HepG2 (cell line): ENCODE data around the gene ACOT4. TPM values are rescaled to one million over a fixed set of nuclear protein-coding genes. Genes with fewer than 3 reads are reported as not detected.

Experiments used
- AGO1 ChIP-seq: fragments of 200-400 bp; formaldehyde crosslinking; IDR thresholded peaks from 2 replicates; pipeline ENCODE4 v1.6.1; 2017; ENCODE audit warnings: mild to moderate bottlenecking, low read depth, low read length, moderate library complexity; ENCODE audit not compliant: poor library complexity, severe bottlenecking
- ATRX ChIP-seq: sonication (generic); formaldehyde crosslinking; IDR thresholded peaks from 2 replicates; pipeline ENCODE4 v1.4.0; 2020; ENCODE audit warnings: missing genetic modification reagents, borderline replicate concordance
- GFI1 ChIP-seq: sonication (generic); formaldehyde crosslinking; IDR thresholded peaks from 2 replicates; pipeline ENCODE4 v1.5.0; 2020; ENCODE audit warnings: missing genetic modification reagents, mild to moderate bottlenecking, borderline replicate concordance
- HDAC2 ChIP-seq: sonication (generic); formaldehyde crosslinking; IDR thresholded peaks from 2 replicates; pipeline ENCODE4 v1.4.0; 2020; ENCODE audit warnings: missing genetic modification reagents
- LCORL ChIP-seq, 2 experiments: fragments of 450-650 bp in 1 of 2; sonication (generic) in 1 of 2; formaldehyde crosslinking in 1 of 2; IDR thresholded peaks; 2 replicates each; pipeline versions ENCODE4 v1.5.0 to v1.6.1; 2017 to 2020; ENCODE audit warnings: antibody characterized with exemption in 1 of 2, missing genetic modification reagents in 1 of 2
- MTA3 ChIP-seq: sonication (generic); formaldehyde crosslinking; IDR thresholded peaks from 2 replicates; pipeline ENCODE4 v1.4.0; 2020; ENCODE audit warnings: missing genetic modification reagents
- SAP130 ChIP-seq: IDR thresholded peaks from 2 replicates; pipeline ENCODE4 v1.6.1; 2016; ENCODE audit warnings: low read depth
- SKI ChIP-seq: fragments of 450-650 bp; IDR thresholded peaks from one replicate; pipeline ENCODE4 v1.6.1; 2018; ENCODE audit warnings: mild to moderate bottlenecking; ENCODE audit not compliant: partially characterized antibody
- ZMAT3 ChIP-seq: sonication (generic); formaldehyde crosslinking; conservative IDR thresholded peaks from 2 replicates; pipeline ENCODE4 v1.7.0; 2021; ENCODE audit warnings: missing genetic modification reagents
- ZNF264 ChIP-seq: sonication (generic); formaldehyde crosslinking; IDR thresholded peaks from 2 replicates; pipeline ENCODE4 v1.4.0; 2020; ENCODE audit warnings: missing genetic modification reagents
- polyA plus RNA-seq, 8 experiments: library from polyadenylated mRNA; depleted of rRNA in 3 of 8; stranded (reverse) in 7 of 8; unstranded in 1 of 8; fragments of >200 nt; fragmentation: Illumina TruSeq in 4 of 8; extraction: Trizol in 4 of 8; gene quantifications; 2 replicates each; pipeline versions ENCODE4 v1.2.1 to v1.2.3, GENCODE V29; 2011 to 2016; ENCODE audit warnings: low read depth in 4 of 8, missing spikeins in 1 of 8, mixed read lengths in 1 of 8; ENCODE audit not compliant: insufficient read depth in 1 of 8
- total RNA-seq, 5 experiments: library from RNA; depleted of rRNA; stranded (reverse); fragments of >200 nt; fragmentation: Illumina TruSeq; extraction: Trizol; gene quantifications; 2 replicates each; pipeline ENCODE4 v1.2.3, GENCODE V29; 2016; ENCODE audit warnings: low read depth in 1 of 5
- TF ChIP-seq, protein P1 (sequence below): IDR thresholded peaks from 2 replicates; pipeline ENCODE4 v1.6.1; 2018; ENCODE audit warnings: missing genetic modification reagents
- TF ChIP-seq, protein P2 (sequence below): sonication (generic); formaldehyde crosslinking; IDR thresholded peaks from 2 replicates; pipeline ENCODE4 v1.5.1; 2020; ENCODE audit warnings: missing genetic modification reagents, mild to moderate bottlenecking, borderline replicate concordance
- TF ChIP-seq, protein P3 (sequence below): IDR thresholded peaks from 2 replicates; pipeline ENCODE4 v1.6.1; 2016; ENCODE audit warnings: low read depth
- TF ChIP-seq, protein P4 (sequence below): sonication (generic); formaldehyde crosslinking; IDR thresholded peaks from 2 replicates; pipeline ENCODE4 v1.4.0; 2020; ENCODE audit warnings: missing genetic modification reagents
- TF ChIP-seq, protein P5 (sequence below): sonication (generic); formaldehyde crosslinking; IDR thresholded peaks from 2 replicates; pipeline ENCODE4 v1.4.0; 2020; ENCODE audit warnings: missing genetic modification reagents
- TF ChIP-seq, protein P6 (sequence below): sonication (generic); formaldehyde crosslinking; IDR thresholded peaks from 2 replicates; pipeline ENCODE4 v1.4.0; 2020; ENCODE audit warnings: mild to moderate bottlenecking, missing genetic modification reagents
- TF ChIP-seq, protein P7 (sequence below): sonication (generic); formaldehyde crosslinking; IDR thresholded peaks from 2 replicates; pipeline ENCODE4 v1.4.0; 2020; ENCODE audit warnings: missing genetic modification reagents

ACOT4 gene
- total and polyA plus RNA-seq, 2 of the 13 experiments (the other 11 are each of a cell fraction or from before 2014, with no cell fraction given) = 0.04 to 0.05 TPM

DNA sequence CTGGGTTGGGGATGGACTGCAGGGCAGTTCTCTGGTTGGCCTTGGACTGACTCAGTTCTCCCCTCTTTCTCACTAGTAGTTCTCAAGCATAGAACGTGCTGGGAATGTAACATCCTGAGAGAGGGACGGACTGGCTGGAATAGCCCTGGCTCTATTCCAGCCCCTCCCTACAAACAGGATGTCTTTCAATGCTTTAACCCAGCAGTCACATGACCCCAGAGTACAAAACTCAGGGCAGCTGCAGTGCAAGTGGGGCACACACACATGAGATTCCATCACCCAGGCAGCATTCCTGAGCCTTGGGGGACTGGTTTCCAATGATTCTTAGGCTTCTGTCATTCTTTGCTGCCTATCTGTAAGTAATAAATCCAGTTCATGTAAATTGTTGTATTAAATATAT lies 19.0 kb downstream of the ACOT4 start (continued):
- TF ChIP-seq HDAC2 (CRISPR knock-in tag) (peak; percentile 64; the same call in 1 of the 2 replicates), LCORL (IDR thresholded peaks at IDR 0.05) (no peak), LCORL (CRISPR knock-in tag; IDR thresholded peaks at IDR 0.05) (no peak), SAP130 (CRISPR knock-in tag) (peak; percentile 84), MTA3 (CRISPR knock-in tag) (no peak), ZMAT3 (CRISPR knock-in tag) (no peak), ATRX (CRISPR knock-in tag) (no peak), ZNF264 (CRISPR knock-in tag) (no peak), GFI1 (no peak), AGO1 (no peak), SKI (no peak)
- TF ChIP-seq, protein P1, sequence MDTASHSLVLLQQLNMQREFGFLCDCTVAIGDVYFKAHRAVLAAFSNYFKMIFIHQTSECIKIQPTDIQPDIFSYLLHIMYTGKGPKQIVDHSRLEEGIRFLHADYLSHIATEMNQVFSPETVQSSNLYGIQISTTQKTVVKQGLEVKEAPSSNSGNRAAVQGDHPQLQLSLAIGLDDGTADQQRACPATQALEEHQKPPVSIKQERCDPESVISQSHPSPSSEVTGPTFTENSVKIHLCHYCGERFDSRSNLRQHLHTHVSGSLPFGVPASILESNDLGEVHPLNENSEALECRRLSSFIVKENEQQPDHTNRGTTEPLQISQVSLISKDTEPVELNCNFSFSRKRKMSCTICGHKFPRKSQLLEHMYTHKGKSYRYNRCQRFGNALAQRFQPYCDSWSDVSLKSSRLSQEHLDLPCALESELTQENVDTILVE (CRISPR knock-in tag) = 0 out of 2 replicates have a peak, but pooled peaks have one; percentile 39
- TF ChIP-seq, protein P2, sequence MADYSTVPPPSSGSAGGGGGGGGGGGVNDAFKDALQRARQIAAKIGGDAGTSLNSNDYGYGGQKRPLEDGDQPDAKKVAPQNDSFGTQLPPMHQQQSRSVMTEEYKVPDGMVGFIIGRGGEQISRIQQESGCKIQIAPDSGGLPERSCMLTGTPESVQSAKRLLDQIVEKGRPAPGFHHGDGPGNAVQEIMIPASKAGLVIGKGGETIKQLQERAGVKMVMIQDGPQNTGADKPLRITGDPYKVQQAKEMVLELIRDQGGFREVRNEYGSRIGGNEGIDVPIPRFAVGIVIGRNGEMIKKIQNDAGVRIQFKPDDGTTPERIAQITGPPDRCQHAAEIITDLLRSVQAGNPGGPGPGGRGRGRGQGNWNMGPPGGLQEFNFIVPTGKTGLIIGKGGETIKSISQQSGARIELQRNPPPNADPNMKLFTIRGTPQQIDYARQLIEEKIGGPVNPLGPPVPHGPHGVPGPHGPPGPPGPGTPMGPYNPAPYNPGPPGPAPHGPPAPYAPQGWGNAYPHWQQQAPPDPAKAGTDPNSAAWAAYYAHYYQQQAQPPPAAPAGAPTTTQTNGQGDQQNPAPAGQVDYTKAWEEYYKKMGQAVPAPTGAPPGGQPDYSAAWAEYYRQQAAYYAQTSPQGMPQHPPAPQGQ (CRISPR knock-in tag) = no peak
- TF ChIP-seq, protein P3, sequence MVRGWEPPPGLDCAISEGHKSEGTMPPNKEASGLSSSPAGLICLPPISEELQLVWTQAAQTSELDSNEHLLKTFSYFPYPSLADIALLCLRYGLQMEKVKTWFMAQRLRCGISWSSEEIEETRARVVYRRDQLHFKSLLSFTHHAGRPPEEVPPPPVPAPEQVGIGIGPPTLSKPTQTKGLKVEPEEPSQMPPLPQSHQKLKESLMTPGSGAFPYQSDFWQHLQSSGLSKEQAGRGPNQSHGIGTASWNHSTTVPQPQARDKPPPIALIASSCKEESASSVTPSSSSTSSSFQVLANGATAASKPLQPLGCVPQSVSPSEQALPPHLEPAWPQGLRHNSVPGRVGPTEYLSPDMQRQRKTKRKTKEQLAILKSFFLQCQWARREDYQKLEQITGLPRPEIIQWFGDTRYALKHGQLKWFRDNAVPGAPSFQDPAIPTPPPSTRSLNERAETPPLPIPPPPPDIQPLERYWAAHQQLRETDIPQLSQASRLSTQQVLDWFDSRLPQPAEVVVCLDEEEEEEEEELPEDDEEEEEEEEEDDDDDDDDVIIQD (CRISPR knock-in tag) = peak; percentile 84
- TF ChIP-seq, protein P4, sequence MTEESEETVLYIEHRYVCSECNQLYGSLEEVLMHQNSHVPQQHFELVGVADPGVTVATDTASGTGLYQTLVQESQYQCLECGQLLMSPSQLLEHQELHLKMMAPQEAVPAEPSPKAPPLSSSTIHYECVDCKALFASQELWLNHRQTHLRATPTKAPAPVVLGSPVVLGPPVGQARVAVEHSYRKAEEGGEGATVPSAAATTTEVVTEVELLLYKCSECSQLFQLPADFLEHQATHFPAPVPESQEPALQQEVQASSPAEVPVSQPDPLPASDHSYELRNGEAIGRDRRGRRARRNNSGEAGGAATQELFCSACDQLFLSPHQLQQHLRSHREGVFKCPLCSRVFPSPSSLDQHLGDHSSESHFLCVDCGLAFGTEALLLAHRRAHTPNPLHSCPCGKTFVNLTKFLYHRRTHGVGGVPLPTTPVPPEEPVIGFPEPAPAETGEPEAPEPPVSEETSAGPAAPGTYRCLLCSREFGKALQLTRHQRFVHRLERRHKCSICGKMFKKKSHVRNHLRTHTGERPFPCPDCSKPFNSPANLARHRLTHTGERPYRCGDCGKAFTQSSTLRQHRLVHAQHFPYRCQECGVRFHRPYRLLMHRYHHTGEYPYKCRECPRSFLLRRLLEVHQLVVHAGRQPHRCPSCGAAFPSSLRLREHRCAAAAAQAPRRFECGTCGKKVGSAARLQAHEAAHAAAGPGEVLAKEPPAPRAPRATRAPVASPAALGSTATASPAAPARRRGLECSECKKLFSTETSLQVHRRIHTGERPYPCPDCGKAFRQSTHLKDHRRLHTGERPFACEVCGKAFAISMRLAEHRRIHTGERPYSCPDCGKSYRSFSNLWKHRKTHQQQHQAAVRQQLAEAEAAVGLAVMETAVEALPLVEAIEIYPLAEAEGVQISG (CRISPR knock-in tag) = peak; percentile 20; the same call in 1 of the 2 replicates
- TF ChIP-seq, protein P5, sequence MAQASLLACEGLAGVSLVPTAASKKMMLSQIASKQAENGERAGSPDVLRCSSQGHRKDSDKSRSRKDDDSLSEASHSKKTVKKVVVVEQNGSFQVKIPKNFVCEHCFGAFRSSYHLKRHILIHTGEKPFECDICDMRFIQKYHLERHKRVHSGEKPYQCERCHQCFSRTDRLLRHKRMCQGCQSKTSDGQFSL (CRISPR knock-in tag) = no peak
- TF ChIP-seq, protein P6, sequence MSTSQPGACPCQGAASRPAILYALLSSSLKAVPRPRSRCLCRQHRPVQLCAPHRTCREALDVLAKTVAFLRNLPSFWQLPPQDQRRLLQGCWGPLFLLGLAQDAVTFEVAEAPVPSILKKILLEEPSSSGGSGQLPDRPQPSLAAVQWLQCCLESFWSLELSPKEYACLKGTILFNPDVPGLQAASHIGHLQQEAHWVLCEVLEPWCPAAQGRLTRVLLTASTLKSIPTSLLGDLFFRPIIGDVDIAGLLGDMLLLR (CRISPR knock-in tag) = no peak
- TF ChIP-seq, protein P7, sequence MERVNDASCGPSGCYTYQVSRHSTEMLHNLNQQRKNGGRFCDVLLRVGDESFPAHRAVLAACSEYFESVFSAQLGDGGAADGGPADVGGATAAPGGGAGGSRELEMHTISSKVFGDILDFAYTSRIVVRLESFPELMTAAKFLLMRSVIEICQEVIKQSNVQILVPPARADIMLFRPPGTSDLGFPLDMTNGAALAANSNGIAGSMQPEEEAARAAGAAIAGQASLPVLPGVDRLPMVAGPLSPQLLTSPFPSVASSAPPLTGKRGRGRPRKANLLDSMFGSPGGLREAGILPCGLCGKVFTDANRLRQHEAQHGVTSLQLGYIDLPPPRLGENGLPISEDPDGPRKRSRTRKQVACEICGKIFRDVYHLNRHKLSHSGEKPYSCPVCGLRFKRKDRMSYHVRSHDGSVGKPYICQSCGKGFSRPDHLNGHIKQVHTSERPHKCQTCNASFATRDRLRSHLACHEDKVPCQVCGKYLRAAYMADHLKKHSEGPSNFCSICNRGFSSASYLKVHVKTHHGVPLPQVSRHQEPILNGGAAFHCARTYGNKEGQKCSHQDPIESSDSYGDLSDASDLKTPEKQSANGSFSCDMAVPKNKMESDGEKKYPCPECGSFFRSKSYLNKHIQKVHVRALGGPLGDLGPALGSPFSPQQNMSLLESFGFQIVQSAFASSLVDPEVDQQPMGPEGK (CRISPR knock-in tag) = peak; percentile 59
